Ovary (tissue), 3 donors: ENCODE data around the gene AFF3.

Experiments used
- CTCF ChIP-seq, 3 donors: fragments of 450-650 bp in 2 of 3; fragments of 200-600 bp in 1 of 3; IDR thresholded peaks; one replicate each; pipeline versions ENCODE4 v1.5.1 to v1.8.0; 2016 to 2022; ENCODE audit warnings: antibody characterized with exemption in 3 of 3, mild to moderate bottlenecking in 1 of 3
- POLR2A ChIP-seq: fragments of 450-650 bp; IDR thresholded peaks from one replicate; pipeline ENCODE4 v1.6.1; 2017; ENCODE audit warnings: antibody characterized with exemption, mild to moderate bottlenecking, moderate library complexity
- donor health status: DM: no; HTN: no; CAD: no.

GRCh38 chr2:99900556-99900955, 241.8 kb downstream of the AFF3 start:
- TF ChIP-seq POLR2A = no peak
- TF ChIP-seq CTCF (IDR thresholded peaks at IDR 0.05) = no peak
